Measurements from ENCODE around the gene MAST2.

Gene MAST2

DNA sequence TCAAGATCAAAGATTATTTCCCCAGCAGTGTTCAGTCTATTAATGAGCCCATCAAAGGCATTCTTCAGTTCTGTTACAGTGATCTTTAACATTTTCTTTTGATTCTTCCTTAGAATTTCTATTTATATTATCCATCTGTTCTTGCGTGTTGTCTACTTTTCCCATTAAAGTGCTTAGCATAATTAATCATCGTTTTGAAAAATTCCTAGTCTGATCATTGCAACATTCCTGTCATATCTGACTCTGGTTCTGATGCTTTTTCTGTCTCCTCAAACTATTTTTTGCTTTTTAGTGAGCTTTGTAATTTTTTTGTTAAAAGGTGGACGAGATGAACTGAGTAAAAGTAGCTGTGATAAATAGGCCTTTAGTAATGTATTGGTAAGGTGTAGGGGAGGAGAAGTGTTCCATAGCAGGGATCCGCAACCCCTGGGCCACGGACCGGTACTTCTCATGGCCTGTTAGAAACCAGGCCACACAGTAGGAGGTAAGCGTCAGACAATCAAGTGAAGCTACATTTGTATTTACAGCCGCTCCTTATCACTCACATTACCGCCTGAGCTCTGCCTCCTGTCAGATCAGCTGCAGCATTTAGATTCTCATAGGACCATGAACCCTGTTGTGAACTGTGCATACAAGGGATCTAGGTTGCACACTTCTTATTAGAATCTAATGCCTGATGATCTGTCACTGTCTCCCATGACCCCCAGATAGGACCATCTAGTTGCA is 165.7 kb downstream of the MAST2 start:
- Histone ChIP-seq H3K4ac (ENCODE audit: low read depth, low read length) (no peak overlapping the region), H3K23ac (ENCODE audit: low read length) (no peak overlapping the region), H3K79me1 (ENCODE audit: low read length) (no peaks in the 10 kb centered on the region), H3K79me2 (ENCODE audit: control insufficient read depth, insufficient read depth, low read length, poor library complexity) (no peaks in the 10 kb centered on the region), H2BK5ac (ENCODE audit: low read depth, low read length, poor library complexity) (no peak overlapping the region), H3K4me1 (ENCODE audit: control insufficient read depth in 1 of 2, insufficient read depth in 2 of 2, low read length in 2 of 2) (peaks cover 7 to 8% of the 10 kb centered on the region in 2 experiments), H3K18ac (ENCODE audit: low read length) (no peak overlapping the region), H2AFZ (ENCODE audit: insufficient read depth, low read length, poor library complexity) (no peak overlapping the region), H3K27me3 (ENCODE audit: insufficient read depth, low read length) (no peaks in the 10 kb centered on the region), H4K12ac (ENCODE audit: low read depth, low read length) (no peak overlapping the region), H3K9me3 (ENCODE audit: insufficient read depth, low read depth, low read length) (peaks cover 2% of the 10 kb centered on the region), H3K4me2 (ENCODE audit: low read length) (no peak overlapping the region), H3K36me3 (ENCODE audit: control insufficient read depth in 1 of 2, insufficient read depth in 2 of 2, low read length in 2 of 2) (peaks cover 2 to 6% of the 10 kb centered on the region in 2 experiments), H2BK12ac (ENCODE audit: low read length) (no peak overlapping the region), H2AK5ac (ENCODE audit: low read length) (no peak overlapping the region), H4K91ac (ENCODE audit: low read depth, low read length) (no peak overlapping the region), H3K27ac (ENCODE audit: low read depth, low read length) (no peak overlapping the region), H4K8ac (ENCODE audit: low read depth, low read length) (no peak overlapping the region), H3K9ac (ENCODE audit: low read length) (no peak overlapping the region), H2BK120ac (ENCODE audit: insufficient read depth, low read length, poor library complexity) (no peak overlapping the region), H3K14ac (ENCODE audit: low read length) (no peak overlapping the region), H3K4me3 (ENCODE audit: low read depth, low read length) (no peak overlapping the region)
- 100% methylated on average over 1 of the region's 9 CpGs for WGBS (ENCODE audit: extremely low coverage, insufficient coverage, insufficient read length)
- no peak for DNase-seq

DNA sequence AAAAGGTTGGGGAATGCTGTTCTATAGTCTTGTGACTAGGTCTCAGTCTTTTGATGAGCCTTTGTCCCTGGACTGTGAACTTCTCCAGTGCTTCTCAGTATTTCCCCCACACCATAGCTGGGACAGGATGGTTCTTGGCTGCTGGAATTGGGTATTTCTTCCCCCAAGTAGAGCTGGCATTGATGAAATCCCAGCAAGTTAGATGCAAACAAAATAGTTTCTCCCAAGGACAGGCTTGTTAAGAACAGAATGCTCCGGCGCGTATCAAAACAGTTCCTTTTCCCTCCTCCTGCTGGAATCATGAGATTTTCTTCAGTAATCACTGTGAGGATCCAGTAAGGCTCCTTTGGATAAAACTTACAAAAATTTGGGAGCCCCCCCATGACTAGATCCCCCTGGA is 166.5 kb downstream of the MAST2 start:
- Histone ChIP-seq H2AK5ac (ENCODE audit: low read length) (no peak overlapping the region), H3K4me2 (ENCODE audit: low read length) (no peak overlapping the region)
- WGBS (ENCODE audit: extremely low coverage, insufficient coverage, insufficient read length): no CpG with 5 or more reads among the region's 3 CpGs

DNA sequence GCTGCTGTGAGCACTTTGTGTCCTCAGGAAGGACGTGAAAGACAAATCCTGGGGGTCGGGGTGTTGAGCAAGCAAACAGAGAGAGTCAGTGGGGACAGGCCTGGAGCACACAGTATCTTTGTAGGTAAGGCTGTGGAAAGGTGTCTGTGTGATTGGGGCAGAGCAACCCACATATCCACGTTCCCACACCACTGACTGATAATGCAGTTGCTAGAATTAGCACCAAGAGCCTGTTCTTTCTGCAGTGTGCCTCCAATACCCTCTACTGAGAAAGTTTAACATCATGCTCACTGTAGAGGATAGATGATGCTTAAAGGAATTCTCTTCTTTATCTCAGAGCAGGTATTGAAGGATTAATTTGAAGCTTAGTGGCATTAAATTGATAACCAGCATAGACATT is 167.9 kb downstream of the MAST2 start:
- Histone ChIP-seq H2BK12ac (ENCODE audit: low read length) (no peak overlapping the region), H4K8ac (ENCODE audit: low read depth, low read length) (no peak overlapping the region), H2AFZ (ENCODE audit: insufficient read depth, low read length, poor library complexity) (no peak overlapping the region), H3K4me1 (ENCODE audit: control insufficient read depth in 1 of 2, insufficient read depth in 2 of 2, low read length in 2 of 2) (peaks cover 7 to 8% of the 10 kb centered on the region in 2 experiments), H3K4me3 (ENCODE audit: low read depth, low read length) (no peak overlapping the region), H4K91ac (ENCODE audit: low read depth, low read length) (no peak overlapping the region), H2BK5ac (ENCODE audit: low read depth, low read length, poor library complexity) (no peak overlapping the region), H3K27ac (ENCODE audit: low read depth, low read length) (no peak overlapping the region), H2AK5ac (ENCODE audit: low read length) (no peak overlapping the region), H3K79me1 (ENCODE audit: low read length) (no peaks in the 10 kb centered on the region), H3K23ac (ENCODE audit: low read length) (no peak overlapping the region), H3K79me2 (ENCODE audit: control insufficient read depth, insufficient read depth, low read length, poor library complexity) (no peaks in the 10 kb centered on the region), H2BK120ac (ENCODE audit: insufficient read depth, low read length, poor library complexity) (no peak overlapping the region), H3K14ac (ENCODE audit: low read length) (no peak overlapping the region), H3K36me3 (ENCODE audit: control insufficient read depth in 1 of 2, insufficient read depth in 2 of 2, low read length in 2 of 2) (peaks cover 2 to 5% of the 10 kb centered on the region in 2 experiments), H3K4me2 (ENCODE audit: low read length) (no peak overlapping the region), H3K4ac (ENCODE audit: low read depth, low read length) (no peak overlapping the region), H3K18ac (ENCODE audit: low read length) (no peak overlapping the region), H3K9me3 (ENCODE audit: insufficient read depth, low read depth, low read length) (peaks cover 2% of the 10 kb centered on the region), H4K12ac (ENCODE audit: low read depth, low read length) (no peak overlapping the region), H3K27me3 (ENCODE audit: insufficient read depth, low read length) (no peaks in the 10 kb centered on the region), H3K9ac (ENCODE audit: low read length) (no peak overlapping the region)
- WGBS (ENCODE audit: extremely low coverage, insufficient coverage, insufficient read length): no CpG with 5 or more reads among the region's 3 CpGs
- no peak for DNase-seq

More for the DNA sequence above, 166.5 kb downstream of the MAST2 start:
- Histone ChIP-seq H3K79me2 (ENCODE audit: control insufficient read depth, insufficient read depth, low read length, poor library complexity) (no peaks in the 10 kb centered on the region), H2AFZ (ENCODE audit: insufficient read depth, low read length, poor library complexity) (no peak overlapping the region), H3K9ac (ENCODE audit: low read length) (no peak overlapping the region), H4K12ac (ENCODE audit: low read depth, low read length) (no peak overlapping the region), H3K18ac (ENCODE audit: low read length) (no peak overlapping the region), H3K27ac (ENCODE audit: low read depth, low read length) (no peak overlapping the region), H4K8ac (ENCODE audit: low read depth, low read length) (no peak overlapping the region), H3K36me3 (ENCODE audit: control insufficient read depth in 1 of 2, insufficient read depth in 2 of 2, low read length in 2 of 2) (peaks cover 2 to 6% of the 10 kb centered on the region in 2 experiments), H3K27me3 (ENCODE audit: insufficient read depth, low read length) (no peaks in the 10 kb centered on the region), H3K79me1 (ENCODE audit: low read length) (no peaks in the 10 kb centered on the region), H3K9me3 (ENCODE audit: insufficient read depth, low read depth, low read length) (peaks cover 2% of the 10 kb centered on the region), H4K91ac (ENCODE audit: low read depth, low read length) (no peak overlapping the region), H3K4ac (ENCODE audit: low read depth, low read length) (no peak overlapping the region), H2BK12ac (ENCODE audit: low read length) (no peak overlapping the region), H2BK5ac (ENCODE audit: low read depth, low read length, poor library complexity) (no peak overlapping the region), H3K14ac (ENCODE audit: low read length) (no peak overlapping the region), H2BK120ac (ENCODE audit: insufficient read depth, low read length, poor library complexity) (no peak overlapping the region), H3K4me1 (ENCODE audit: control insufficient read depth in 1 of 2, insufficient read depth in 2 of 2, low read length in 2 of 2) (peaks cover 7 to 8% of the 10 kb centered on the region in 2 experiments), H3K23ac (ENCODE audit: low read length) (no peak overlapping the region), H3K4me3 (ENCODE audit: low read depth, low read length) (no peak overlapping the region)
- DNase-seq: no peak

DNA sequence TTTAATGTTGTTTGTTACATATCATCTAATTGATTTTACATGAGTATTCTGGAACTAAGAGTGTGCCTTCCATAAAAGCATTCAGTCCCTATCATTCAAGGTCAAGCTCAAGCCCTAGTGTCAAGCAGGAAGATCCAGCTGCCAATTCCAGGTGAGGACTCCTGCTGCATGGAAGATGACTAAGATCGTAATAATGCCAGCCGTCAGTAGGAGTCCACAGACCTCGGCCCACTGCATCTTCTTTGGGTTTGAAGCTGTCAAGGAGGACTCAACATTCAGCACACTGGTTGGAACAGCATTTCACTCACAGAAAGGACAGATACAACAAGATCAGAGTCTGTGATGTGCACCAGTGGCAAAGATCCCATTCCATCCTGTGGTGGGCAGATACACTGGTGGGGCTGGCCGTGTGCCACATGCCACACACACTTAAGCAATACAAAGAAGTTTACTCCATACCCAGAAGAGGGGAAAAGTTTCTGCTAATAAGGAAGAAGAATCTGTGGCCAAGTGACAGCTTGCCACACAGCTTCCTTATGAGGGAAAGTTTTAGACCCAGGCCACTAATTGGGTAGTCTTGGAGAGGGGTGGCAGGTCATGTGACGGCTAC is 168.6 kb downstream of the MAST2 start:
- H3K4me2 ChIP-seq (ENCODE audit: low read length): no peak overlapping the region
- no peak overlapping the region for H3K18ac ChIP-seq (ENCODE audit: low read length)
- no peak overlapping the region for H2AFZ ChIP-seq (ENCODE audit: insufficient read depth, low read length, poor library complexity)
- H3K79me1 ChIP-seq (ENCODE audit: low read length): no peaks in the 10 kb centered on the region
- H2BK120ac ChIP-seq (ENCODE audit: insufficient read depth, low read length, poor library complexity): no peak overlapping the region
- H2AK5ac ChIP-seq (ENCODE audit: low read length): no peak overlapping the region
- no peaks in the 10 kb centered on the region for H3K27me3 ChIP-seq (ENCODE audit: insufficient read depth, low read length)
- WGBS (ENCODE audit: extremely low coverage, insufficient coverage, insufficient read length): no CpG with 5 or more reads among the region's 5 CpGs
- peaks cover 2 to 4% of the 10 kb centered on the region in 2 experiments for H3K36me3 ChIP-seq (ENCODE audit: control insufficient read depth in 1 of 2, insufficient read depth in 2 of 2, low read length in 2 of 2)
- H3K23ac ChIP-seq (ENCODE audit: low read length): no peak overlapping the region
- H2BK5ac ChIP-seq (ENCODE audit: low read depth, low read length, poor library complexity): no peak overlapping the region
- H4K91ac ChIP-seq (ENCODE audit: low read depth, low read length): no peak overlapping the region
- DNase-seq: no peak
- H2BK12ac ChIP-seq (ENCODE audit: low read length): no peak overlapping the region
- H4K12ac ChIP-seq (ENCODE audit: low read depth, low read length): no peak overlapping the region
- H3K14ac ChIP-seq (ENCODE audit: low read length): no peak overlapping the region
- H3K4ac ChIP-seq (ENCODE audit: low read depth, low read length): no peak overlapping the region
- no peak overlapping the region for H4K8ac ChIP-seq (ENCODE audit: low read depth, low read length)
- H3K79me2 ChIP-seq (ENCODE audit: control insufficient read depth, insufficient read depth, low read length, poor library complexity): no peaks in the 10 kb centered on the region
- peaks cover 2% of the 10 kb centered on the region for H3K9me3 ChIP-seq (ENCODE audit: insufficient read depth, low read depth, low read length)
- H3K4me1 ChIP-seq (ENCODE audit: control insufficient read depth in 1 of 2, insufficient read depth in 2 of 2, low read length in 2 of 2): peaks cover 7 to 8% of the 10 kb centered on the region in 2 experiments
- H3K9ac ChIP-seq (ENCODE audit: low read length): no peak overlapping the region
- no peak overlapping the region for H3K4me3 ChIP-seq (ENCODE audit: low read depth, low read length)
- no peak overlapping the region for H3K27ac ChIP-seq (ENCODE audit: low read depth, low read length)
